Effector CD8-positive, alpha-beta T cell (primary cell): ENCODE results near the gene DYNLT3.

Source experiments
- DNase-seq: peaks from one replicate; lab custom pipeline; 2025; lab: John Stamatoyannopoulos, UW
- total RNA-seq, 4 experiments: gene quantifications; one replicate each; lab custom pipeline; 2026; lab: John Stamatoyannopoulos, UW

DYNLT3 gene
- 25.7 to 42.9 (median 39.0) reads per million in 4 experiments for total RNA-seq

- peak; percentile 66 for DNase-seq
Measured at GRCh38 chrX:37846934-37847732, at the start of gene DYNLT3. Gene DYNLT3, minus strand, starts transcription at chrX:37847571. Its CDS starts 61 bp downstream, at chrX:37847510.

GRCh38 chrX:37896511-37896890 is 49.1 kb upstream of the DYNLT3 start:
- no peak for DNase-seq

GRCh38 chrX:37895795-37896510 is 48.6 kb upstream of the DYNLT3 start:
- DNase-seq = no peak

- DNase-seq = no peak
Measured at GRCh38 chrX:37894725-37895124, 47.4 kb upstream of the DYNLT3 start.

- no peak for DNase-seq
Measured at GRCh38 chrX:37888010-37888409, 40.6 kb upstream of the DYNLT3 start.

GRCh38 chrX:37887347-37887746 is 40.0 kb upstream of the DYNLT3 start:
- no peak for DNase-seq

- DNase-seq = no peak
Measured at GRCh38 chrX:37883196-37883595, 35.8 kb upstream of the DYNLT3 start.

- DNase-seq = no peak
Measured at GRCh38 chrX:37879692-37880091, 32.3 kb upstream of the DYNLT3 start.

- DNase-seq = no peak
Measured at GRCh38 chrX:37876716-37877115, 29.3 kb upstream of the DYNLT3 start.

- DNase-seq = no peak
Measured at GRCh38 chrX:37875675-37876074, 28.3 kb upstream of the DYNLT3 start.

GRCh38 chrX:37873220-37873619 is 25.8 kb upstream of the DYNLT3 start:
- DNase-seq = no peak

GRCh38 chrX:37872303-37872655 is 24.9 kb upstream of the DYNLT3 start:
- no peak for DNase-seq

- no peak for DNase-seq
Measured at GRCh38 chrX:37871626-37872302, 24.4 kb upstream of the DYNLT3 start.

- DNase-seq = no peak
Measured at GRCh38 chrX:37867536-37868153, 20.3 kb upstream of the DYNLT3 start.

- DNase-seq = no peak
Measured at GRCh38 chrX:37863728-37864127, 16.4 kb upstream of the DYNLT3 start.

GRCh38 chrX:37862851-37863250 is 15.5 kb upstream of the DYNLT3 start:
- no peak for DNase-seq

GRCh38 chrX:37860721-37861120 is 13.3 kb upstream of the DYNLT3 start:
- DNase-seq = no peak

GRCh38 chrX:37854748-37855147 is 7.4 kb upstream of the DYNLT3 start:
- DNase-seq = no peak

GRCh38 chrX:37854148-37854547 is 6.8 kb upstream of the DYNLT3 start:
- DNase-seq = no peak

GRCh38 chrX:37847733-37848197 is 394 bp upstream of the DYNLT3 start:
- no peak for DNase-seq

GRCh38 chrX:37846558-37846933 is 825 bp downstream of the DYNLT3 start:
- no peak for DNase-seq

GRCh38 chrX:37846141-37846540 is 1.2 kb downstream of the DYNLT3 start:
- no peak for DNase-seq
